ENCODE data around the gene ABCF1. TPM values are rescaled to one million over a fixed set of nuclear protein-coding genes. Genes with fewer than 3 reads are reported as not detected.
A peak's percentile ranks its signal among the peaks of the same experiment; 100 is the strongest.

The ABCF1 gene
- total and polyA plus RNA-seq, 8 donors: 7.6 to 32.6 (median 27.4) TPM

DNA sequence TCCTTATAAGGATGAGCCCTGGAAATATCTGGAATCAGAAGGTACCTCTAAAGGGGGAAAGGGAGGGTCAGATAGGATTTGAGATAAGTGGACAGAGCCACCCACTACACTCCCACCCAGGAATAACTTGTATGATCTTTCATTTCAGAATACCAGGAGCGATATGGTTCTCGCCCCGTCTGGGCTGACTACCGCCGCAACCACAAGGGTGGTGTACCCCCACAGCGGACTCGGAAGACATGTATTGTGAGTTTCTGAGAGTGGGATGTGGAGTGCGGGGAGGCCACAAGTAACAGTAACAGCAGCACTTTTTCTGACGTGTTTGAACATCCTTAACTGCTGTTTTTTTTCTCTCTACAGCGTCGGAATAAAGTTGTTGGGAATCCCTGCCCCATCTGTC lies 48.3 kb downstream of the ABCF1 start:
- Histone ChIP-seq H3K27ac (peak overlapping the region; percentile 1 to 95 (median 93)), H3K4me3 (no peak overlapping the region)
- intact Hi-C loops (cut with DNase I; ENCODE audit: low total_unique reads): no loop called here

DNA sequence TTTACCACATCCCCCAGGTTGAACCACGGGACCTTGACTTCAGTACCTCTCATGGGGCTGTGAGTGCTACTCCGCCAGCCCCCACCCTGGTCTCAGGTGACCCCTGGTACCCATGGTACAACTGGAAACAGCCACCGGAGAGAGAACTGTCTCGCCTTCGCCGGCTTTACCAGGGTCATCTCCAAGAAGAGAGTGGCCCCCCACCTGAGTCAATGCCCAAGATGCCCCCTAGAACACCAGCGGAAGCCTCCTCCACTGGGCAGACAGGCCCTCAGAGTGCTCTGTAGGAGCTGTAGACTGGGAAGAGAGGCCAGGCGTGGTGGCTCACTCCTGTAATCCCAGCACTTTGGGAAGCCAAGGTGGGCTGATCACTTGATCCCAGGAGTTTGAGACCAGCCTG lies 54.3 kb downstream of the ABCF1 start:
- peaks cover 8 to 36% (median 19%) of the 10 kb centered on the region in 4 donors for H3K4me1 ChIP-seq
- no peak overlapping the region for H3K4me3 ChIP-seq
- H3K27me3 ChIP-seq: no peaks in the 10 kb centered on the region
- WGBS, 5 donors: 90 to 97% (median 95%) methylated on average over 8 of the region's 8 CpGs
- DNase-seq: no peak
- no peaks in the 10 kb centered on the region for H3K9me3 ChIP-seq
- TF ChIP-seq, protein P1, sequence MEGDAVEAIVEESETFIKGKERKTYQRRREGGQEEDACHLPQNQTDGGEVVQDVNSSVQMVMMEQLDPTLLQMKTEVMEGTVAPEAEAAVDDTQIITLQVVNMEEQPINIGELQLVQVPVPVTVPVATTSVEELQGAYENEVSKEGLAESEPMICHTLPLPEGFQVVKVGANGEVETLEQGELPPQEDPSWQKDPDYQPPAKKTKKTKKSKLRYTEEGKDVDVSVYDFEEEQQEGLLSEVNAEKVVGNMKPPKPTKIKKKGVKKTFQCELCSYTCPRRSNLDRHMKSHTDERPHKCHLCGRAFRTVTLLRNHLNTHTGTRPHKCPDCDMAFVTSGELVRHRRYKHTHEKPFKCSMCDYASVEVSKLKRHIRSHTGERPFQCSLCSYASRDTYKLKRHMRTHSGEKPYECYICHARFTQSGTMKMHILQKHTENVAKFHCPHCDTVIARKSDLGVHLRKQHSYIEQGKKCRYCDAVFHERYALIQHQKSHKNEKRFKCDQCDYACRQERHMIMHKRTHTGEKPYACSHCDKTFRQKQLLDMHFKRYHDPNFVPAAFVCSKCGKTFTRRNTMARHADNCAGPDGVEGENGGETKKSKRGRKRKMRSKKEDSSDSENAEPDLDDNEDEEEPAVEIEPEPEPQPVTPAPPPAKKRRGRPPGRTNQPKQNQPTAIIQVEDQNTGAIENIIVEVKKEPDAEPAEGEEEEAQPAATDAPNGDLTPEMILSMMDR (IDR thresholded peaks at IDR 0.05): no peak
- peaks cover 47 to 83% (median 82%) of the 10 kb centered on the region in 4 donors for H3K36me3 ChIP-seq
- intact Hi-C loops (cut with DNase I; ENCODE audit: low total_unique reads): no loop called here
- H3K27ac ChIP-seq: peak overlapping the region in 4 of 5 donors; percentile 86 to 91 (median 90)

More for the DNA sequence above, 48.3 kb downstream of the ABCF1 start:
- Histone ChIP-seq H3K4me1 (peaks cover 11 to 36% (median 16%) of the 10 kb centered on the region in 4 donors), H3K9me3 (no peaks in the 10 kb centered on the region), H3K36me3 (peaks cover 46 to 65% (median 64%) of the 10 kb centered on the region in 4 donors), H3K27me3 (no peaks in the 10 kb centered on the region)
- DNase-seq: no peak
- no peak for TF ChIP-seq POLR2AphosphoS5 (IDR thresholded peaks at IDR 0.05)
- TF ChIP-seq POLR2A (IDR thresholded peaks at IDR 0.05): no peak
- no peak for TF ChIP-seq EP300 (IDR thresholded peaks at IDR 0.05)
- TF ChIP-seq, protein P1 (IDR thresholded peaks at IDR 0.05): no peak
- 88 to 95% (median 93%) methylated on average over 11 of the region's 11 CpGs for WGBS, 5 donors

DNA sequence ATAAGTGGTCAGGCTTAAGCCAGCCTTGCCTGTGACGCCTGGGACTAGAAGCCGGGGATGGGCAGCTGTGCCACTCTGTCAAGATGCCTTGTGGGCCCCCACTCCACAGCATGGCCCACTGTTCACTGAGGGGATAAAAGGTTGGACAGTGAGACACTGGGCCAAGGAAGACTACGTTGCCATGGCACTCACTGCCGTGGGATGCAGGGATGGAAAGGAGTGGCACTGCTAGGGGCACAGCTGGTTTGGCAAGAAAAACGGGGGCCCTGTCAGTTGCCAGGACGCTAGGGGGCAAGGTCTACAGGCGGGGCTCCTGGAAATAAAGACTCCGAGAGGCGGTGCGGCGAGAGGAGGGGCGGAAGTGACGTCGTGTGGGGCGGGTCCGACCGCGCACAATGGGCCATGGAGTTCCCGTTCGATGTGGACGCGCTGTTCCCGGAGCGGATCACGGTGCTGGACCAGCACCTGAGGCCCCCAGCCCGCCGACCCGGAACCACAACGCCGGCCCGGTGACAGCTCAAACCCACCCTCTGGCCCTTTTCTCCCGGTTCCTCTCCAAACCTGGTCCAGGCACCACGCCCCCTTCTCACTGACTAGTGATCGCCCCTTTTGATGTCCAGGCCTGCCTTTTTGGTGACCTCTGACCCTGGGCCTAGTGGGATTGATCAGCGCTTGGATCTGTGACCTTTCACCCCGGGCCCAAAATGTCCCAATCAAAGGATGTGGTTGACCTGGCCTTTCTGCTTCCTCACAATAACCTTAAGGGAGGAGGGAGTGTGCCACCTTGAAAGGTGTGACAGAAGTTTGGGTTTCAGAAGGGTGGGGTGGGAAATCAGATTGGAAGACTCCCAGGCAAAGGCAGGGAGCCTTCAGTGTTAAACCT lies 55.5 kb downstream of the ABCF1 start, which contains the start of gene ATAT1:
ATAT1 (plus strand) TSS at position 391 of the 883 bp plus-strand sequence.
- intact Hi-C loops (cut with DNase I; ENCODE audit: low total_unique reads): no loop called here
- H3K4me1 ChIP-seq: peaks cover 8 to 28% (median 19%) of the 10 kb centered on the region in 4 donors
- H3K27me3 ChIP-seq: no peaks in the 10 kb centered on the region
- H3K36me3 ChIP-seq: peaks cover 40 to 82% (median 80%) of the 10 kb centered on the region in 4 donors
- TF ChIP-seq POLR2AphosphoS5 (IDR thresholded peaks at IDR 0.05): peak; percentile 66 to 92 (median 79)
- TF ChIP-seq, protein P1 (IDR thresholded peaks at IDR 0.05): peak in 5 of 7 experiments; percentile 19 to 47 (median 33)
- no peak for TF ChIP-seq EP300 (IDR thresholded peaks at IDR 0.05)
- no peak for TF ChIP-seq POLR2A (IDR thresholded peaks at IDR 0.05)
- WGBS, 5 donors: 1 to 3% (median 2%) methylated on average over 34 to 36 of the region's 36 CpGs
- peak within 1 kb of the TSS; percentile 48 to 60 (median 50) for H3K4me3 ChIP-seq
- DNase-seq: peak; percentile 93 to 97
- H3K9me3 ChIP-seq: no peaks in the 10 kb centered on the region
- peak within 1 kb of the TSS; percentile 86 to 92 (median 90) for H3K27ac ChIP-seq

DNA sequence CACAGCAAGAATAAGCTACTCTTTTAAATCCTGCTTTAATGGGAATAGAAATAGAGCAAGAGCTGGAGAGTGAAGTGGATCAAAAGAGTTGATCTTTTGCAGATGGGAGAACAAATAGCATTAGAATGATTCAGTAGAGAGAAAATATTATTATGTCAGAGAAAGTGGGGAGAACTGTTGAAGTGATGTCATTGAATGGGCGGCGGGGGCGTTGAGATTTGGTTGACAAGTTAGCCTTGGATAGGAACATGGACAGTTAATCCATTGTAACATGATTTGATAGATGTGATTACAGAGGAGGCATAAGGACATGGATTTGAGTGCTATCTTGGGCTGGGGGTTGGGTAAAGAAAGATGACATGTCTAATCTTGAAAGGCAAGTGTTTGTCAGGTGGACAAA lies 64.6 kb downstream of the ABCF1 start:
- peaks cover 0 to 69% (median 55%) of the 10 kb centered on the region in 4 donors for H3K36me3 ChIP-seq
- 92 to 98% (median 95%) methylated on average over 3 of the region's 3 CpGs for WGBS, 5 donors

More for the DNA sequence above, 64.6 kb downstream of the ABCF1 start:
- Histone ChIP-seq H3K9me3 (no peaks in the 10 kb centered on the region), H3K27ac (no peak overlapping the region), H3K4me1 (no peaks in the 10 kb centered on the region), H3K27me3 (no peaks in the 10 kb centered on the region), H3K4me3 (no peak overlapping the region)
- TF ChIP-seq, protein P1 (IDR thresholded peaks at IDR 0.05): no peak
- TF ChIP-seq POLR2AphosphoS5 (IDR thresholded peaks at IDR 0.05) (no peak), POLR2A (IDR thresholded peaks at IDR 0.05) (no peak), EP300 (IDR thresholded peaks at IDR 0.05) (no peak)
- DNase-seq: no peak
- intact Hi-C loops (cut with DNase I; ENCODE audit: low total_unique reads): no loop called here
